PC-9 (cell line): Measurements from ENCODE around the gene UBE2K. TPM values are rescaled to one million over a fixed set of nuclear protein-coding genes. Genes with fewer than 3 reads are reported as not detected.

ENCODE experiments used
- BruUV-seq: library from RNA; stranded (reverse); fragments of 400-500 nt; replicated peaks from 2 replicates; lab custom pipeline; 2021; lab: Mats Ljungman, UMichigan
- CTCF ChIA-PET: fragments of 300-600 bp; sonication (Branson Sonifier 250); formaldehyde crosslinking; loops from one replicate; lab custom pipeline; 2022; ENCODE audit warnings: antibody characterized with exemption; lab: Charles Lee
- POLR2A ChIA-PET: fragments of 300-600 bp; sonication (Branson Sonifier 250); formaldehyde crosslinking; loops from one replicate; lab custom pipeline; 2022; ENCODE audit warnings: antibody characterized with exemption; ENCODE audit not compliant: unreplicated experiment; lab: Charles Lee
- DNase-seq, 2 experiments: peaks; one replicate each; pipeline versions ENCODE4 v3.0.0 to v3.0.0-alpha.2; 2015 to 2022; ENCODE audit warnings: mixed read lengths in 1 of 2
- H2AFZ ChIP-seq: fragments of 200-600 bp; sonication (generic); 2 replicates; pipeline ENCODE4 v1.8.1; 2017; ENCODE audit warnings: antibody characterized with exemption
- H3F3A ChIP-seq: fragments of 200-600 bp; sonication (generic); 2 replicates; pipeline ENCODE4 v1.8.1; 2017; ENCODE audit warnings: antibody characterized with exemption, mild to moderate bottlenecking, low read depth; ENCODE audit not compliant: insufficient read depth
- H3K27ac ChIP-seq: fragments of 200-600 bp; sonication (generic); 2 replicates; pipeline ENCODE4 v1.6.1; 2016; ENCODE audit warnings: mixed run types
- H3K27me3 ChIP-seq: fragments of 200-600 bp; sonication (generic); 2 replicates; pipeline ENCODE4 v1.6.1; 2016; ENCODE audit warnings: low read depth, mixed run types; ENCODE audit not compliant: insufficient read depth
- H3K36me3 ChIP-seq: fragments of 200-600 bp; sonication (generic); 2 replicates; pipeline ENCODE4 v1.6.1; 2016; ENCODE audit warnings: low read depth, mixed run types
- H3K4me1 ChIP-seq: fragments of 200-600 bp; sonication (generic); replicated peaks from 2 replicates; pipeline ENCODE4 v1.6.1; 2016; ENCODE audit warnings: mixed run types; ENCODE audit not compliant: insufficient read depth
- H3K4me2 ChIP-seq: fragments of 200-600 bp; sonication (generic); 2 replicates; pipeline ENCODE4 v1.6.1; 2017; ENCODE audit warnings: mixed run types
- H3K4me3 ChIP-seq: fragments of 200-600 bp; sonication (generic); 2 replicates; pipeline ENCODE4 v1.6.1; 2016; ENCODE audit warnings: mixed run types
- H3K79me2 ChIP-seq: fragments of 200-600 bp; sonication (generic); 2 replicates; pipeline ENCODE4 v1.6.1; 2017; ENCODE audit warnings: low read depth, mixed run types
- H3K9me2 ChIP-seq: fragments of 200-600 bp; sonication (generic); 2 replicates; pipeline ENCODE4 v1.8.1; 2017; ENCODE audit warnings: mild to moderate bottlenecking; ENCODE audit not compliant: insufficient read depth
- H3K9me3 ChIP-seq: fragments of 200-600 bp; sonication (generic); 2 replicates; pipeline ENCODE4 v1.8.1; 2016; ENCODE audit warnings: low read depth; ENCODE audit not compliant: insufficient read depth
- H4K20me1 ChIP-seq: fragments of 200-600 bp; sonication (generic); 2 replicates; pipeline ENCODE4 v1.8.1; 2017; ENCODE audit not compliant: insufficient read depth
- CTCF ChIP-seq: fragments of 200-600 bp; sonication (generic); conservative IDR thresholded peaks from 2 replicates; pipeline ENCODE4 v1.6.1; 2017; ENCODE audit warnings: mixed run types, antibody characterized with exemption, mild to moderate bottlenecking, moderate library complexity
- EZH2 ChIP-seq: fragments of 200-600 bp; sonication (generic); IDR thresholded peaks from 2 replicates; pipeline ENCODE4 v1.8.0; 2017; ENCODE audit warnings: antibody characterized with exemption, low read depth
- intact Hi-C: fragments of 100-400 bp; cut with micrococcal nuclease; formaldehyde crosslinking; loops from one replicate; pipeline ENCODE4 v1.10.0; 2022; ENCODE audit not compliant: unreplicated experiment
- total RNA-seq: library from RNA; stranded (reverse); gene quantifications from 2 replicates; pipeline ENCODE4 v1.2.3, GENCODE V29; 2021

UBE2K gene
- total RNA-seq, 1 experiment from 2014 or later = 129 TPM

GRCh38 chr4:39682138-39682537 is 15.8 kb upstream of the UBE2K start:
- Histone ChIP-seq H3K79me2 (no peaks in the 10 kb centered on the region), H3K4me2 (no peak overlapping the region), H3K9me2 (no peaks in the 10 kb centered on the region), H3K9me3 (no peaks in the 10 kb centered on the region), H3K4me1 (no peaks in the 10 kb centered on the region), H2AFZ (no peak overlapping the region), H3K27me3 (no peaks in the 10 kb centered on the region), H3K27ac (no peak overlapping the region), H3F3A (no peaks in the 10 kb centered on the region), H4K20me1 (no peaks in the 10 kb centered on the region), H3K4me3 (no peak overlapping the region), H3K36me3 (no peaks in the 10 kb centered on the region)
- ChIA-PET POLR2A (no interaction called here), CTCF (no interaction called here)
- intact Hi-C loops = no loop called here
- BruUV-seq = no TSS peak
- no peak for TF ChIP-seq EZH2
- TF ChIP-seq CTCF = no peak
- no peak for DNase-seq

- no peaks in the 10 kb centered on the region for H3K9me2 ChIP-seq
- H3K27me3 ChIP-seq = no peaks in the 10 kb centered on the region
- no peak overlapping the region for H2AFZ ChIP-seq
- no peaks in the 10 kb centered on the region for H3K9me3 ChIP-seq
- intact Hi-C loops = no loop called here
- no peaks in the 10 kb centered on the region for H3F3A ChIP-seq
- POLR2A ChIA-PET = no interaction called here
- no peaks in the 10 kb centered on the region for H4K20me1 ChIP-seq
- no peak overlapping the region for H3K4me2 ChIP-seq
- CTCF ChIA-PET = no interaction called here
- DNase-seq = no peak
- H3K79me2 ChIP-seq = no peaks in the 10 kb centered on the region
- TF ChIP-seq CTCF = no peak
- TF ChIP-seq EZH2 = no peak
- H3K4me3 ChIP-seq = no peak overlapping the region
- H3K36me3 ChIP-seq = no peaks in the 10 kb centered on the region
- no TSS peak for BruUV-seq
- H3K4me1 ChIP-seq = no peaks in the 10 kb centered on the region
- H3K27ac ChIP-seq = no peak overlapping the region
Measured at GRCh38 chr4:39685990-39686389, 11.9 kb upstream of the UBE2K start.

- DNase-seq = no peak
- Histone ChIP-seq H3K4me1 (no peaks in the 10 kb centered on the region), H3K9me3 (no peaks in the 10 kb centered on the region), H3K4me2 (no peak overlapping the region), H4K20me1 (no peaks in the 10 kb centered on the region), H2AFZ (no peak overlapping the region), H3K4me3 (no peak overlapping the region), H3K79me2 (no peaks in the 10 kb centered on the region), H3K9me2 (no peaks in the 10 kb centered on the region), H3K27me3 (no peaks in the 10 kb centered on the region), H3F3A (no peaks in the 10 kb centered on the region), H3K36me3 (no peaks in the 10 kb centered on the region), H3K27ac (no peak overlapping the region)
- ChIA-PET CTCF (no interaction called here), POLR2A (no interaction called here)
- TF ChIP-seq EZH2 = no peak
- TF ChIP-seq CTCF = no peak
- intact Hi-C loops = no loop called here
- no TSS peak for BruUV-seq
Measured at GRCh38 chr4:39687014-39687413, 10.9 kb upstream of the UBE2K start.
